Endodermal cell (in vitro differentiated cells): Measurements from ENCODE around the gene PHIP. TPM values are rescaled to one million over a fixed set of nuclear protein-coding genes. Genes with fewer than 3 reads are reported as not detected.
"Not testable (repeated sequence)": the region's sequence is repeated elsewhere in the genome, so short reads cannot be mapped to it uniquely, and the experiment has no call there.

Experiments used
- DNase-seq: peaks from one replicate; pipeline ENCODE4 v3.0.0-alpha.2; 2017
- H3K27ac ChIP-seq: 2 replicates; pipeline ENCODE4 v1.5.1; 2013; ENCODE audit warnings: mild to moderate bottlenecking, low read depth, low read length, moderate library complexity
- H3K27me3 ChIP-seq: 2 replicates; pipeline ENCODE4 v1.6.1; 2013; ENCODE audit warnings: mild to moderate bottlenecking, low read length, moderate library complexity; ENCODE audit not compliant: insufficient read depth, control insufficient read depth, poor library complexity, severe bottlenecking
- H3K36me3 ChIP-seq: 2 replicates; pipeline ENCODE4 v1.7.0; 2013; ENCODE audit warnings: mild to moderate bottlenecking, low read length, moderate library complexity; ENCODE audit not compliant: control insufficient read depth, insufficient read depth
- H3K4me1 ChIP-seq: one replicate; pipeline ENCODE4 v1.7.0; 2013; ENCODE audit warnings: low read length; ENCODE audit not compliant: control insufficient read depth, insufficient read depth
- H3K4me3 ChIP-seq: 2 replicates; pipeline ENCODE4 v1.5.1; 2013; ENCODE audit warnings: mild to moderate bottlenecking, low read length, moderate library complexity
- H3K9ac ChIP-seq: 2 replicates; pipeline ENCODE4 v1.6.1; 2013; ENCODE audit warnings: mild to moderate bottlenecking, low read length, moderate library complexity; ENCODE audit not compliant: poor library complexity, severe bottlenecking; ENCODE audit errors: extremely low read depth
- H3K9me3 ChIP-seq: 2 replicates; pipeline ENCODE4 v1.6.1; 2013; ENCODE audit warnings: mild to moderate bottlenecking, low read length, moderate library complexity; ENCODE audit not compliant: control insufficient read depth
- H3K27ac Mint-ChIP-seq: 2 replicates; pipeline ENCODE4 v1.8.0; 2020; ENCODE audit warnings: mixed read lengths
- H3K27me3 Mint-ChIP-seq: 2 replicates; pipeline ENCODE4 v1.8.0; 2021; ENCODE audit warnings: mild to moderate bottlenecking, mixed read lengths; ENCODE audit not compliant: insufficient read depth
- H3K36me3 Mint-ChIP-seq: 2 replicates; pipeline ENCODE4 v1.8.0; 2020; ENCODE audit warnings: low read depth, mixed read lengths
- H3K4me1 Mint-ChIP-seq: 2 replicates; pipeline ENCODE4 v1.8.0; 2020; ENCODE audit warnings: mixed read lengths
- H3K4me3 Mint-ChIP-seq: 2 replicates; pipeline ENCODE4 v1.8.0; 2020; ENCODE audit warnings: mild to moderate bottlenecking, moderate library complexity, mixed read lengths
- H3K9me3 Mint-ChIP-seq: 2 replicates; pipeline ENCODE4 v1.8.0; 2020; ENCODE audit warnings: mild to moderate bottlenecking, mixed read lengths
- CTCF ChIP-seq: fragments of 200-600 bp; sonication (generic); conservative IDR thresholded peaks from 2 replicates; pipeline ENCODE4 v1.5.0; 2021; ENCODE audit warnings: antibody characterized with exemption, mild to moderate bottlenecking
- WGBS, 2 experiments: methylation state at CpG; one replicate each; pipeline versions ENCODE4 v1.1.5 to v1.1.7; 2013; ENCODE audit warnings: missing lambda C conversion rate in 2 of 2, mixed read lengths in 1 of 2; ENCODE audit not compliant: insufficient coverage in 1 of 2, insufficient read length in 1 of 2; 5-methylcytosine and 5-hydroxymethylcytosine counted together
- total RNA-seq, 2 donors: library from RNA; stranded (reverse); fragmentation: NEBNext Ultra II Directional in 1 of 2; extraction: Animal tissue kit (Norgen Biotek cat#: 25700) in 1 of 2; gene quantifications; 2 replicates in 1 of 2; 3 replicates in 1 of 2; pipeline ENCODE4 v1.2.1, GENCODE V29; 2021

PHIP gene
- total RNA-seq, 2 donors from 2014 or later = 49.8 to 59.7 TPM

DNA sequence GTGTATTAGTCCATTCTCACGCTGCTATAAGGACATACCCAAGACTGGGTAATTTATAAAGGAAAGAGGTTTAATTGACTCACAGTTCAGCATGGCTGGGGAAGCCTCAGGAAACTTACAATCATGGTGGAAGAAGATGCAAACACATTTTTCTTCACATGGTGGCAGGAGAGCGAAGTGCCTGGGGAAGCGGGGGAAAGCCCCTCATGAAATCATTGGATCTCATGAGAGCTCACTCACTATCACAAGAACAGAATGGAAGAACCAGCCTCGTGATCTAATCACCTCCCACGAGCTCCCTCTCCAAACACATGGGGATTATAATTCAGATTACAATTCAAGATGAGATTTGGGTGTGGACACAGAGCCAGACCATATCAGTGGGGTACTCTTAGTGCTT, 13.7 kb upstream of the PHIP start:
- TF ChIP-seq CTCF = peak; percentile 55
- not testable (repeated sequence) for H3K4me1 ChIP-seq, H3K4me3 ChIP-seq, H3K27ac ChIP-seq, H3K36me3 Mint-ChIP-seq, H3K9me3 ChIP-seq, H3K27ac Mint-ChIP-seq, H3K4me1 Mint-ChIP-seq, H3K36me3 ChIP-seq, H3K9ac ChIP-seq, H3K9me3 Mint-ChIP-seq, H3K27me3 Mint-ChIP-seq, H3K4me3 Mint-ChIP-seq
- 74 to 96% methylated on average over 3 to 5 of the region's 5 CpGs for WGBS, 2 experiments
- peak; percentile 55 for DNase-seq
- H3K27me3 ChIP-seq = peaks cover 12% of the 10 kb centered on the region

DNA sequence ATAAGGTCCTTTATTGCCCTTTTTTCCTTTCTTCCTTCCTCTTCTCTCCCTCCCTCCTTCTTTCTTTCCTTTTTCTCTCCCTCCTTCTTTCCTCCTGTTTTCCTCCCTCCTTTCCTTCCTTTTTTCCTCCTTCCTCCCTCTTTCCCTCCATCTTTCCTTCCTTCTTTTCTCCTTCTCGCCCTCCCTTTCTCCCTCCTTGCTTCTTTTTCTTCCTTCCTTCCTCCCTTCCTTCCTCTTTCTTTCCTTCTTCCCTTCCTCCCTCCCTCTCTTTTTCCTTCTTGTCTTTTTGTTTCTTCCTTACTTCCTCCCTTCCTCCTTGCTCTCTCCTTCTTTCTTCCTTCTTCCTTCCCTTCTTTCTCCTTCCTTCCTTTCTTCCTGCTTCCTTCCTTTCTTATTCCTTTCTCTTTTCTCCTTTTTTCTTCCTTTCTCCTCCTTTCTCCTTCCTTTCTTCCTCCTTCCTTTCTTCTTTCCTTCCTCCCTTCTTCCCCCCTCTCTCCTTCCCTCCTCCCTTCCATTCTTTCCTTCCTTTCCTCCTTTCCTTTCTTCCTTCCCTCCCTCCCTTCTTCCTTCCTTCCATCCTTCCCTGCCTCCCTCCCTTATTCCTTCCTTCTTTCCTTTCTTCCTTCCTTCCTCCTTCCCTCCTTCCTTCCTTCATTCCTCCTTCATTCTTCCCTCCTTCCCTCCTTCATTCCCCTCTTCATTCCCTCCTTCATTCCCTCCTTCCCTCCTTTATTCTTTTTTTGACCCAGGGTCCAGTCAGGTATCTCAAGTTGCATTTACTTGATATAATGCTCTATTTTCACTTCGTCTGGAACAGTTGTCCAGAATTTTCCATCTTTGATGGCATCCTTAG, 11.7 kb upstream of the PHIP start:
- Histone ChIP-seq H3K9me3 (no peaks in the 10 kb centered on the region), H3K36me3 (no peaks in the 10 kb centered on the region), H3K27me3 (peaks cover 12% of the 10 kb centered on the region), H3K4me1 (no peaks in the 10 kb centered on the region), H3K9ac (no peak overlapping the region), H3K4me3 (no peak overlapping the region), H3K27ac (no peak overlapping the region)
- DNase-seq = no peak
- WGBS, 2 experiments = 91 to 100% methylated on average over 1 to 2 of the region's 2 CpGs
- no peak overlapping the region for H3K4me3 Mint-ChIP-seq
- H3K27me3 Mint-ChIP-seq = peaks cover 6% of the 10 kb centered on the region
- H3K9me3 Mint-ChIP-seq = no peaks in the 10 kb centered on the region
- no peak overlapping the region for H3K27ac Mint-ChIP-seq
- H3K36me3 Mint-ChIP-seq = no peaks in the 10 kb centered on the region
- H3K4me1 Mint-ChIP-seq = peaks cover 4% of the 10 kb centered on the region
- no peak for TF ChIP-seq CTCF

DNA sequence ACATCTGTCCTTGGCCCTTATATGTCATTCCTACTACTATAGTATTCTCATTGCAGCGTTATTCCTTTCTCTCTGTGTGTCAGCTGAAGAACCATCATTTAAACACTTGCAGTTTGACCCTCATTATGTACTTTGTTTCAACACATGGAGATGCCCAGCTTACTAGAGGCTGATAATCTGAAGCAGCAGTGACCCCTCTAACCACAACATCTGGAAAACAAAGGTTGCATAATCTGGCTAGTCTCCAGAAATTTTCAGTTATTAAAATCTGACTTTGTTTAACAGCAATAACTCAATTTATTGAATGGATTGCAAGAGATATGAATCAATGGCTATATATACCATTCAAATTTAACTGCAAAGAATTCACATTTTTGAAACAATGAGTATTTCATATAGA, 6.6 kb upstream of the PHIP start:
- no peaks in the 10 kb centered on the region for H3K36me3 Mint-ChIP-seq
- no peaks in the 10 kb centered on the region for H3K9me3 Mint-ChIP-seq
- no peak overlapping the region for H3K27ac Mint-ChIP-seq
- H3K9ac ChIP-seq = no peak overlapping the region
- 89 to 100% methylated on average over 1 of the region's 1 CpG for WGBS, 2 experiments
- H3K4me3 ChIP-seq = no peak overlapping the region
- no peaks in the 10 kb centered on the region for H3K36me3 ChIP-seq
- TF ChIP-seq CTCF = no peak
- H3K4me1 Mint-ChIP-seq = peaks cover 6% of the 10 kb centered on the region
- no peaks in the 10 kb centered on the region for H3K9me3 ChIP-seq
- H3K4me1 ChIP-seq = no peaks in the 10 kb centered on the region
- H3K27me3 Mint-ChIP-seq = peaks cover 2% of the 10 kb centered on the region
- H3K4me3 Mint-ChIP-seq = no peak overlapping the region
- H3K27me3 ChIP-seq = peaks cover 3% of the 10 kb centered on the region
- H3K27ac ChIP-seq = no peak overlapping the region
- DNase-seq = no peak
